AG08395 (cell line): ENCODE data around the gene IGSF22.

Experiments used
- DNase-seq: peaks from one replicate; pipeline ENCODE4 v3.0.0; 2012; ENCODE audit warnings: mixed read lengths, low spot score

Gene IGSF22

GRCh38 chr11:18743900-18744514 is 18.0 kb upstream of the IGSF22 start:
- no peak for DNase-seq

GRCh38 chr11:18743365-18743764 is 17.4 kb upstream of the IGSF22 start:
- DNase-seq = no peak

- no peak for DNase-seq
Measured at GRCh38 chr11:18741783-18742182, 15.8 kb upstream of the IGSF22 start.

- no peak for DNase-seq
Measured at GRCh38 chr11:18739685-18740084, 13.7 kb upstream of the IGSF22 start.

- DNase-seq = no peak
Measured at GRCh38 chr11:18737642-18738041, 11.7 kb upstream of the IGSF22 start.

- no peak for DNase-seq
Measured at GRCh38 chr11:18736590-18737148, 10.7 kb upstream of the IGSF22 start.

GRCh38 chr11:18733202-18733601 is 7.2 kb upstream of the IGSF22 start:
- DNase-seq = no peak

- peak; percentile 67 for DNase-seq
Measured at GRCh38 chr11:18731949-18732821, 6.2 kb upstream of the IGSF22 start.

GRCh38 chr11:18731441-18731840 is 5.5 kb upstream of the IGSF22 start:
- no peak for DNase-seq

- DNase-seq = no peak
Measured at GRCh38 chr11:18730020-18730419, 4.0 kb upstream of the IGSF22 start.

- DNase-seq = no peak
Measured at GRCh38 chr11:18729426-18729825, 3.4 kb upstream of the IGSF22 start.

GRCh38 chr11:18728658-18729057 is 2.7 kb upstream of the IGSF22 start:
- DNase-seq = no peak

GRCh38 chr11:18727479-18728236 is 1.7 kb upstream of the IGSF22 start:
- peak; percentile 65 for DNase-seq

- no peak for DNase-seq
Measured at GRCh38 chr11:18723991-18724390, 2.0 kb downstream of the IGSF22 start.

- no peak for DNase-seq
Measured at GRCh38 chr11:18722293-18722637, 3.7 kb downstream of the IGSF22 start.

GRCh38 chr11:18721561-18722292 is 4.3 kb downstream of the IGSF22 start:
- peak; percentile 66 for DNase-seq

GRCh38 chr11:18720808-18721560 is 5.0 kb downstream of the IGSF22 start:
- DNase-seq = peak; percentile 82

GRCh38 chr11:18720091-18720807 is 5.7 kb downstream of the IGSF22 start:
- peak; percentile 37 for DNase-seq

- no peak for DNase-seq
Measured at GRCh38 chr11:18715476-18715875, 10.5 kb downstream of the IGSF22 start.

GRCh38 chr11:18714443-18714780 is 11.6 kb downstream of the IGSF22 start:
- DNase-seq = no peak
